Measurements from ENCODE around the gene FAM110D.
A peak's percentile ranks its signal among the peaks of the same experiment; 100 is the strongest.

Gene FAM110D

DNA sequence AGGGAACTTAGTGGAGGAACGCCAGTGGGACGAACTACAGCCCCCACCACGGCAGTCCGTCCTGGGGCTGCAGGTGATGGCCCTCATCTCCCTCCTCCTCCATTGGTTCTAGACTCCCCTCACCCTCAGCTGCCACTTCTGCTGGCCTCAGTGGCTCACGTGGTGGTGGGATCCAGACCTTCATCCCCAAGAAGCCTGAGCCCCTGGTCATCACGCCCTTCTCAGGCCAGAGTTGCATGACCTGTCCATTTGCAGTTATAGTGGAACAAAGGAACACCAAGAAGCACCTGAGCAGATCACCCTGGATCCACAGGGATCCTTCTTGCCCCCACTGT, 13.0 kb upstream of the FAM110D start:
- no peak for TF ChIP-seq CTCF (conservative IDR thresholded peaks at IDR 0.05; ENCODE audit: low read depth, low read length)
- H3K4me3 ChIP-seq (ENCODE audit: low read depth, low read length), result no peak overlapping the region
- no peak for DNase-seq (ENCODE audit: low read depth)

DNA sequence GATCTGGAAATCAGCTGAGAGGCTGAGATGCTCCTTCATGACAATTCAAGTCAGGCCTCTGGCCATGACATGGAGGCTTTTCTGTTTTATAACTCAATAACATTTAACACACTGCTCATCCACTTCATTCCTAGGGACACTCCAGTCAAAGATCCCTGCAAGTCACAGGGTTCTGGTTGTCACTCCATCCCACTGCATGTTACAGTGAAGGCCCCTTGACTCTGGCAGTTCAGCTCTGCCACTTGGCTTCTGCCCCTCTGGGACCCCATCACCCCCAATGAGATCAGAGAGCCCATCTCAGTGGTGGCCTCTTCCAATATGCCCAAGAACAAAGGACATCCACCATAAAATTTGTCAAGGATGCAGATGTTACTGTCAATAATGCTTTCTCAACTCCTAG, 10.0 kb upstream of the FAM110D start:
- no peak overlapping the region for H3K4me3 ChIP-seq (ENCODE audit: low read depth, low read length)
- no peak for DNase-seq (ENCODE audit: low read depth)
- no peak for TF ChIP-seq CTCF (conservative IDR thresholded peaks at IDR 0.05; ENCODE audit: low read depth, low read length)

DNA sequence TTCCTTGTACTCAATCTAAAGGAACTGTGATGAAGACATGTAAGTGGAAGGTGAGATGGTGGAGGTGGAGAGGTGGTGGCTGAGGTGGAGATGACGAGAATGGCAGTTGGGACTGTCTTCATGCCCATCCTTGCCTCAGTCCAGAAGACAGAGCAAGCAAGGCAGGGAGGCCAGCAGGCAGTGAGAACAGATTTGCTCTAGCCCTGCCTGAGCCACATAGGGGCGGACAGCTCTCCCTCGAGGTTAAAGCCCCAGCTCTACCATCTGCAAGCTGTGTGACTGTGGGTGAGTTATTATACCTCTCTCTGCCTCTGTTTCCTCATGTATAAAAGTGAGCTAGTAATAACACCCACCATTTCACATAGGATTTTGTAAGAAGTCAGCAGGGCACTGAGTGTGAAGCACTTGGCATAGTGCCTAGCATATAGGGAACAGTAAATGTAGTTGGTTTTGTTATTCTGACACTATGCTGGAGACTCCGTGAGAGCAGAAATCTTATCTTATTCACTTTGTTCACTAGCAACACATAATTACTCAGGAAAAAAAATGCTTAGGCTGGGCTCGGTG, 4.8 kb upstream of the FAM110D start:
- peak; percentile 40 for DNase-seq (ENCODE audit: low read depth)
- TF ChIP-seq CTCF (conservative IDR thresholded peaks at IDR 0.05; ENCODE audit: low read depth, low read length), result no peak
- H3K4me3 ChIP-seq (ENCODE audit: low read depth, low read length), result no peak overlapping the region

DNA sequence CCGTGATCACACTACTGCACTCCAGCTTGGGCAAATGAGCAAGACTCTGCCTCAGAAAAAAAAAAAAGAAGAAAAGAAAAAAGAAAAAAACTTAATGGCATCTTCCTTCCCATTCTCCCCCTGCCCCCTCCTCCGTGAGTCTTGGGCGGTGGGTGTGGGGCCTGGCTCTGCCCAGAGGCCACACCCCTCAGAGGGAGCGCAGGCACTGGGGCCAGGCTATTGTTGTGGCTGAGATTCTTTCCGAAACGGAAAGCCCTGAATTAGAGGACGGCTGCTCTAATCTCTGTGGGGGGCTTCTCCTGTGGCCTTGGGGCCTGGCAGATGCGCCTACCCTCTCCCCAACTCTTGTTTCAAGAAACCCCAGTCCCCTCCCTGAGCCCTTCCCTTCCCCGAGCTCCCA, 4.1 kb upstream of the FAM110D start:
- no peak for DNase-seq (ENCODE audit: low read depth)
- TF ChIP-seq CTCF (conservative IDR thresholded peaks at IDR 0.05; ENCODE audit: low read depth, low read length), result no peak
- H3K4me3 ChIP-seq (ENCODE audit: low read depth, low read length), result no peak overlapping the region

DNA sequence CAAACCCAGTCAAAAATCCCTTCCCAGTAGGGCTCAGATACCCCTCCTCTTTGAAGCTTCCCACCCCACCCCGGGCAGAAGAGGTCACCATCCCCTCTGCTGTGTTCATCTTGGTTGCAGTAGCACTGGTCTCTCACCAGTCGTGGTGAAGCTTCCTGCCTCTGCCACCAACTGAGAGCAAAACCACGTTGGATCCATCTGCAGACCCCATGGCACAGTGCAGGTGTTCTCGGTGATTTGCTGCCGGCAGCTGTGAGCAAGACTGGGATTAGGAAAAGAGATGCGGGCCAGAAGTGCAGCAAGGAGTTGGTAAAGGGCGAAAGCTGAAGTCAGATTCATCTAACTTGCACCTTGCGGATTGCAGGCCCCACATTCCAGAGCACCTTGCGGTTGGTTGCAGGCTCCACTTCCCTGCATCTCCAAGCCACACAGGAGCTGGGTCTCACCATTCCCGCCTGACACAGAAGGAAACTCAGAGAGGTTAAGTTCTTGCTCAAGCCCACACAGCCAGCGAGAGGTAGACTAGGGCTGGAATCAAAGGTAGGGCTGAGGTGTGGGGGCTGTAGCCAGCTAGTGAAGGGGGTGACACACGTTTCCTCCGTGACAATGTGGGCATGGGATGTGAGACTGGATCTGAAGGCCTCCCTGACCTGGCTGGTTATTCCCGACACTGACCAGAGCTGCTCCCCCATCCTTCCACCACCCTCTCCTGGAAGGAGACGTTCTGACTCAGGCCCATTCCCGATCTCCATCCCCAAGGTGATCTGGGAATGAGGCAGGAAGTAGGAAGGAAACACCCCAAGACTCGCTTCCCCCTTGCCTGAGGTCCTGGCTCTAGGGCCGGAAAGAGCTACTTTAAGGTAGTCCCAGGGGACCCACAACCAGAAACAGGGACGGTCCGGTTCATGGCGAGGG, 3.3 kb upstream of the FAM110D start:
- TF ChIP-seq CTCF (conservative IDR thresholded peaks at IDR 0.05; ENCODE audit: low read depth, low read length), result no peak
- no peak for DNase-seq (ENCODE audit: low read depth)
- no peak overlapping the region for H3K4me3 ChIP-seq (ENCODE audit: low read depth, low read length)

- TF ChIP-seq CTCF (conservative IDR thresholded peaks at IDR 0.05; ENCODE audit: low read depth, low read length), result no peak
- no peak for DNase-seq (ENCODE audit: low read depth)
- no peak overlapping the region for H3K4me3 ChIP-seq (ENCODE audit: low read depth, low read length)
Measured at GRCh38 chr1:26156285-26157038, 2.4 kb upstream of the FAM110D start.
